ENCODE measurements around the gene SCAND1. TPM values are rescaled to one million over a fixed set of nuclear protein-coding genes. Genes with fewer than 3 reads are reported as not detected.
"Not testable (repeated sequence)": the region's sequence is repeated elsewhere in the genome, so short reads cannot be mapped to it uniquely, and the experiment has no call there.

The SCAND1 gene
- total RNA-seq, 2 donors from 2014 or later, result 41.0 to 52.2 TPM

GRCh38 chr20:35968930-35969329 is 14.6 kb upstream of the SCAND1 start:
- intact Hi-C loops (cut with DNase I), result no loop called here
- ATAC-seq, result peak in 1 of 2 donors; percentile 23
- DNase-seq, result no peak

DNA sequence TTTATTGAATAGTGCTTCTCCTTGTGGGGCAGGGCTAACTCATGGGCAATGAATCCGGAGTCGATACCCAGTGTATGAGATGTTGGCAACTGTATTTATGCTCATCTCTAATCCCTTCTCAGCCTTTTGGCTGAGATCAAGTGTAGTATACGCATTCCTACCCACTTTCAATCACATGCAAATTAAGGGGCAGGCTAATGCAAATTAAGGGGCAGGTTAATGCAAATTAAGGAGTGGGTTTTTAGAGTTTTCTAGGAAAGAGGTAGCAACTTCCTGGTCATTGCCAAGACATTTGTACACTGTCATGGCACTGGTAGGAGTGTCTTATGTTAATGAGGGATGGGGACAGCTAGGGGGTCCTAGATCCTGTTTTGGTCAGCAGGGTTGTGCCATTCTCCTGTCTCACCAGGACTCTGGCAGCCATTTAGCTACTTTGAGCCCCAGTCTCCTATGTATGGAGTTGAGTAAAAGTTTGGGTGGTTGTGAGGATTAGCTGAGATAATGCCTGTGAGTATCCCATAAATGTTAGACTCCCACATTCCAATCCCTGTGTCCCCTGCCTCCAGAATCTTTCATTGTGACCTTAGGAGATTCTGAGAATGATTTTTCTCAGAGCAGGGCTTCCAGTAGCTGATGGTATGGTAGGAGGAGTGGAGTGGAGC is 13.8 kb upstream of the SCAND1 start, which contains the start of gene CNBD2:
TSS of gene CNBD2 (plus strand) at position 612 of the 662 bp plus-strand sequence. CDS start 173 bp downstream, outside the sequence.
- intact Hi-C loops (cut with DNase I), result no loop called here
- ATAC-seq (no peak), DNase-seq (no peak)

DNA sequence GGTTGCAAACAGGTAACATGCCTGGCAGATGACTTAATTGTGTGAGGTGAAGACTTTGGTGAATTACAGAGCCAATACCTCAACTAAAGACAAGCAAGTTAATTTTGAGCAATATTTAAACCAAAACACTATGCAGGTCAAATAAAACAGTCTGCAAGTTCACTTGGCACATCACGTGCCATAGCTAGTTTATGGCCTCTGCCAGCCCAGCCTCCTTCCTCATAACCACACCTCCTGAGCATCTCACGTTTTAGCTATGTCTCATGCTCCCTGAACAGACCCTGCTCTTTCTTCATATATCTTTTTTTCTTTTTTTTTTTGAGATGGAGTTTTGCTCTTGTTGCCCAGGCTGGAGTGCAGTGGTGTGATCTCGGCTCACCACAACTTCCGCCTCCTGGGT is 9.6 kb upstream of the SCAND1 start:
- intact Hi-C loops (cut with DNase I), result no loop called here
- no peak for DNase-seq
- ATAC-seq, result no peak

- intact Hi-C loops (cut with DNase I), result not testable (repeated sequence)
Observed at GRCh38 chr20:35959291-35959690, 5.0 kb upstream of the SCAND1 start.

GRCh38 chr20:35956616-35957015 is 2.3 kb upstream of the SCAND1 start:
- no peak for ATAC-seq
- no peak for DNase-seq
- intact Hi-C loops (cut with DNase I), result no loop called here

More at GRCh38 chr20:35959291-35959690, 5.0 kb upstream of the SCAND1 start:
- ATAC-seq, DNase-seq: not testable (repeated sequence)

GRCh38 chr20:35954907-35955251 is 577 bp upstream of the SCAND1 start:
- peak; percentile 7 to 18 for ATAC-seq
- peak; percentile 28 for DNase-seq
- intact Hi-C loops (cut with DNase I), result no loop called here

GRCh38 chr20:35953387-35954199 is 709 bp downstream of the SCAND1 start:
- peak; percentile 59 for DNase-seq
- peak; percentile 53 to 65 for ATAC-seq
- intact Hi-C loops (cut with DNase I), result no loop called here

GRCh38 chr20:35952480-35953386 is 1.6 kb downstream of the SCAND1 start:
- ATAC-seq, result no peak
- intact Hi-C loops (cut with DNase I), result no loop called here
- no peak for DNase-seq

GRCh38 chr20:35952080-35952479 is 2.2 kb downstream of the SCAND1 start:
- DNase-seq; intact Hi-C loops (cut with DNase I); ATAC-seq: not testable (repeated sequence)

DNA sequence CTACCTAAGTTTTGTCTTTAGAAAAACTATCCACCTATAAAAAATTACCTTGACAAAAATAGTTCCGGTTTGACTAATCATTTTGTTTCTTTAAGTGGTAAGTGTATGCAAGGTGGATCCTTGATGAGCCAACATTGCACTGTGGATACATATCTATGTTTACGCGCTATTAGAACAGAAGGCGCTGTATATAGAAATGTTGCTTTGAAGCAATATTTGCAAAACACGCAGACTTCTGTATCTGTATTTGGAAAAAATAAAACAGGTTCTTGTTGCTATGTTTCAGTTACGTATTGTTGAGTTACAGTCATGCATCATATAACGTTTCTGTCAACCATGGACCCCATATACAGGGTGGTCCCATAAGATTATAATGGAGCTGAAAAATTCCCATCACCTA is 4.2 kb downstream of the SCAND1 start:
- DNase-seq (no peak), ATAC-seq (no peak)
- intact Hi-C loops (cut with DNase I), result no loop called here

GRCh38 chr20:35947907-35948306 is 6.4 kb downstream of the SCAND1 start:
- ATAC-seq, result no peak
- DNase-seq, result no peak
- intact Hi-C loops (cut with DNase I), result no loop called here

DNA sequence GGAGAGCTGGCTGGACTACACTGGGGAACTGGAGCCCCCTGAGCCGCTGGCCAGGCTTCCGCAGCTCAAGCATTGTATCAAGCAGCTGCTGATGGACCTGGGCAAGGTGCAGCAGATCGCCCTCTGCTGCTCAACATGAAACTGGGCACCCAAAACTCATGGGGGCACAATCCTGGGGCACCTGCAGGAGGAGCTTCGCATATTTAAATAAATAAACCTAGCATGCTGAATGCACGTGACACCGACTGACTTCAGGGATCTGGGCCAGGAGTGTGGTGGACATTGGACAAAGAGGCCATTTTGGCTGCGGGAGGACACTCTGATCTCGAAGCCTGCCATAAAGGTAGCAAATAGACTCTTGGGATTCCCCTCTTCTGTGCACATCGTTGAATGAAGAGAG is 6.8 kb downstream of the SCAND1 start:
- ATAC-seq (peak in 1 of 2 donors; percentile 17), DNase-seq (no peak)
- intact Hi-C loops (cut with DNase I), result no loop called here

- DNase-seq, result no peak
Observed at GRCh38 chr20:35942243-35942642, 12.1 kb downstream of the SCAND1 start.

GRCh38 chr20:35941620-35942019 is 12.7 kb downstream of the SCAND1 start:
- DNase-seq (no peak), ATAC-seq (no peak)
- intact Hi-C loops (cut with DNase I), result no loop called here

More at GRCh38 chr20:35942243-35942642, 12.1 kb downstream of the SCAND1 start:
- ATAC-seq, result no peak
- intact Hi-C loops (cut with DNase I), result no loop called here

DNA sequence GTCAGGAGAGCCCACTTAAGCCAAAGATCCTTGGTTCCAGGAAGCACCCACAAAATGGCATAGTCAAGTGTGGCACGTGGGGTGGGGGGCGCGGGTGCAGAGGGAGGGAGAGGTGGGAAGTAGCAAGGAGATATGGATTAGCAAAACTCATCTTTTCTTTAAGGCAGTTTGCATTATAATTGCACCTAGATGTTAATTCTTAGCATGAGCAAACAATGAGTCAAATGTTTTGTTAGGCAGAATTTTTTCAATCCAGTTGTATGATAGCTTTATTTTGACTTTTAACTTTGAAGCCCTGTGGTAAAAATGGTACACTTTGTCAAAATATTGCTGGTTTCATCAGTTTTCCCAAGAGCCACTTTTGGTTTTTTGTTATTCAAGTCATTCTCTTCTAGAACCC is 15.0 kb downstream of the SCAND1 start:
- intact Hi-C loops (cut with DNase I), result no loop called here
- ATAC-seq (no peak), DNase-seq (no peak)

GRCh38 chr20:35934050-35934449 is 20.3 kb downstream of the SCAND1 start:
- DNase-seq (no peak), ATAC-seq (no peak)
- intact Hi-C loops (cut with DNase I), result no loop called here

GRCh38 chr20:35929301-35929700 is 25.0 kb downstream of the SCAND1 start:
- intact Hi-C loops (cut with DNase I), result no loop called here
- no peak for ATAC-seq

DNA sequence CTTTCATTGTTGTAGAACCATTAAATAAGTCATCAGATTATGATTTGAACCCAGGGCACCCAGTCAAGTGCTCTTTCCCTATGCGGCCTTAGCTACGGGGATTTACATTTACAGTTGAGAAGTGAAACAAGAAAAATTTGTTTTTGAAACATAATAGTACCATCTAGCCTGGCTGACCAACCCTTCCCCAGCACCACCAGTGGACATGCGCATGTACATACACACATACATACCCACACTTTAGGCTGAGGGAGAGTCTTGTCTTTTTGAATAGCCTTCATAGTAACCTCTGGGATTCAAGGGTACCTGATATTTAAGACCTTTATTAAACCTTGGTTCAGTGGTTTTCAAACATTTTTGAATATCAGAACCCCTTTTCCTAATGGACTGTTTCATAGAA is 33.8 kb downstream of the SCAND1 start:
- DNase-seq (no peak), ATAC-seq (no peak)
- intact Hi-C loops (cut with DNase I), result no loop called here

More at GRCh38 chr20:35929301-35929700, 25.0 kb downstream of the SCAND1 start:
- DNase-seq, result no peak

- intact Hi-C loops (cut with DNase I), result no loop called here
- no peak for DNase-seq
- ATAC-seq, result no peak
Observed at GRCh38 chr20:35918021-35918420, 36.3 kb downstream of the SCAND1 start.

All from left cardiac atrium (tissue), 4 donors.